Measurements from ENCODE around the gene ANAPC1.

DNA sequence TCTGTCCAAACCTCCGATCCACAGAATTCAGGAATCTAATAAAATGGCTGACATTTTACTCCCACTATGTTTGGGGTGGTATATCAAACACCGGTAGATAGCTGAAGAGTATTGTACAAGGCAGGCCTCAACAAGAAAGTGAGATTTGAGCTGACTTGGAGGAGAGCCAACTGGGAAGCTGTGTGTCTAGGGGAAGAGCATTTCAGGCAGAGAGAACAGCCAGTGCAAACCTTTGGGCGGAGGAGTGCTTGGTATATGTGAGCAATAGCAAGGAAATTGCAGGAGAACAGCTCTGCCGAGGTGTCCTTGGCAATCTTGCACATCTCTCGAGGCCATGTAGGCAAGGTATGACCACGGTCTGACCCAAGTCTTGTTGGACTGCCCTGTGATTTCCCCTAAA, 12.6 kb upstream of the ANAPC1 start:
- no peak for TF ChIP-seq EZH2phosphoT487 (conservative IDR thresholded peaks at IDR 0.05; ENCODE audit: low read length)
- TF ChIP-seq, protein P1, sequence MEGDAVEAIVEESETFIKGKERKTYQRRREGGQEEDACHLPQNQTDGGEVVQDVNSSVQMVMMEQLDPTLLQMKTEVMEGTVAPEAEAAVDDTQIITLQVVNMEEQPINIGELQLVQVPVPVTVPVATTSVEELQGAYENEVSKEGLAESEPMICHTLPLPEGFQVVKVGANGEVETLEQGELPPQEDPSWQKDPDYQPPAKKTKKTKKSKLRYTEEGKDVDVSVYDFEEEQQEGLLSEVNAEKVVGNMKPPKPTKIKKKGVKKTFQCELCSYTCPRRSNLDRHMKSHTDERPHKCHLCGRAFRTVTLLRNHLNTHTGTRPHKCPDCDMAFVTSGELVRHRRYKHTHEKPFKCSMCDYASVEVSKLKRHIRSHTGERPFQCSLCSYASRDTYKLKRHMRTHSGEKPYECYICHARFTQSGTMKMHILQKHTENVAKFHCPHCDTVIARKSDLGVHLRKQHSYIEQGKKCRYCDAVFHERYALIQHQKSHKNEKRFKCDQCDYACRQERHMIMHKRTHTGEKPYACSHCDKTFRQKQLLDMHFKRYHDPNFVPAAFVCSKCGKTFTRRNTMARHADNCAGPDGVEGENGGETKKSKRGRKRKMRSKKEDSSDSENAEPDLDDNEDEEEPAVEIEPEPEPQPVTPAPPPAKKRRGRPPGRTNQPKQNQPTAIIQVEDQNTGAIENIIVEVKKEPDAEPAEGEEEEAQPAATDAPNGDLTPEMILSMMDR (IDR thresholded peaks at IDR 0.05; ENCODE audit: insufficient read depth, low read length, poor library complexity, severe bottlenecking) = no peak
